ENCODE data around the gene WDFY3. TPM values are rescaled to one million over a fixed set of nuclear protein-coding genes. Genes with fewer than 3 reads are reported as not detected.

Gene WDFY3
- total and polyA plus RNA-seq, 8 donors: 39.4 to 137 (median 44.5) TPM

GRCh38 chr4:84623661-84624060 lies 342.8 kb downstream of the WDFY3 start:
- ATAC-seq: no peak
- intact Hi-C loops (cut with DNase I): no loop called here

GRCh38 chr4:84622959-84623358 lies 343.5 kb downstream of the WDFY3 start:
- H3K4me1 ChIP-seq: no peaks in the 10 kb centered on the region
- intact Hi-C loops (cut with DNase I): no loop called here
- no peaks in the 10 kb centered on the region for H3K27me3 ChIP-seq
- H3K36me3 ChIP-seq: no peaks in the 10 kb centered on the region
- no peak overlapping the region for H3K4me3 ChIP-seq
- ATAC-seq (no peak), DNase-seq (no peak)
- no peak overlapping the region for H3K27ac ChIP-seq
- no peaks in the 10 kb centered on the region for H3K9me3 ChIP-seq
- TF ChIP-seq CTCF (IDR thresholded peaks at IDR 0.05): no peak

More at GRCh38 chr4:84623661-84624060, 342.8 kb downstream of the WDFY3 start:
- no peak for DNase-seq
- no peaks in the 10 kb centered on the region for H3K9me3 ChIP-seq
- no peaks in the 10 kb centered on the region for H3K27me3 ChIP-seq
- no peaks in the 10 kb centered on the region for H3K4me1 ChIP-seq
- H3K4me3 ChIP-seq: no peak overlapping the region
- no peak for TF ChIP-seq CTCF (IDR thresholded peaks at IDR 0.05)
- H3K36me3 ChIP-seq: no peaks in the 10 kb centered on the region
- H3K27ac ChIP-seq: no peak overlapping the region
